Measurements from ENCODE around the gene AURKAIP1.
"Not testable (repeated sequence)": the region's sequence is repeated elsewhere in the genome, so short reads cannot be mapped to it uniquely, and the experiment has no call there.

Gene AURKAIP1

GRCh38 chr1:1411626-1412025 lies 36.6 kb upstream of the AURKAIP1 start:
- no peak overlapping the region for H3K4me3 ChIP-seq (replicated peaks; ENCODE audit: insufficient read depth, low read length)
- H3K27me3 ChIP-seq (ENCODE audit: insufficient read depth, poor library complexity, severe bottlenecking) = no peaks in the 10 kb centered on the region
- TF ChIP-seq POLR2AphosphoS5 (IDR thresholded peaks at IDR 0.05; ENCODE audit: low read depth) (0 out of 2 replicates have a peak, but pooled peaks have one; percentile 3), SPI1 (IDR thresholded peaks at IDR 0.05; ENCODE audit: borderline replicate concordance, low read depth) (no peak)
- DNase-seq (ENCODE audit: low read depth in 1 of 2, low spot score in 1 of 2) = no peak
- no peak overlapping the region for H3K27ac ChIP-seq (replicated peaks)

DNA sequence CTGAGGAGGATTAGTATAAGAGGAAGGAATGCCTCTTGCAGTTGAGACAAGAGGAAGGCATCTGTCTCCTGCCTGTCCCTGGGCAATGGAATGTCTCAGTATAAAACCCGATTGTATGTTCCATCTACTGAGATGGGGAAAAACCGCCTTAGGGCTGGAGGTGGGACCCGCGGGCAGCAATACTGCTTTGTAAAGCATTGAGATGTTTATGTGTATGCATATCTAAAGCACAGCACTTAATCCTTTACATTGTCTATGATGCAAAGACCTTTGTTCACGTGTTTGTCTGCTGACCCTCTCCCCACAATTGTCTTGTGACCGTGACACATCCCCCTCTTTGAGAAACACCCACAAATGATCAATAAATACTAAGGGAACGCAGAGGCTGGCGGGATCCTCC lies 35.2 kb upstream of the AURKAIP1 start:
- not testable (repeated sequence) for H3K4me3 ChIP-seq (replicated peaks; ENCODE audit: insufficient read depth, low read length); H3K27me3 ChIP-seq (ENCODE audit: insufficient read depth, poor library complexity, severe bottlenecking); H3K27ac ChIP-seq (replicated peaks); DNase-seq (ENCODE audit: low read depth in 1 of 2, low spot score in 1 of 2)
- 0 out of 2 replicates have a peak, but pooled peaks have one; percentile 2 for TF ChIP-seq POLR2AphosphoS5 (IDR thresholded peaks at IDR 0.05; ENCODE audit: low read depth)

- TF ChIP-seq GABPA (IDR thresholded peaks at IDR 0.05; ENCODE audit: low read depth) (no peak), SPI1 (IDR thresholded peaks at IDR 0.05; ENCODE audit: borderline replicate concordance, low read depth) (no peak), POLR2AphosphoS5 (IDR thresholded peaks at IDR 0.05; ENCODE audit: low read depth) (no peak), CTCF (IDR thresholded peaks at IDR 0.05; ENCODE audit: insufficient read depth, low read length) (no peak)
- TF ChIP-seq, protein P1, sequence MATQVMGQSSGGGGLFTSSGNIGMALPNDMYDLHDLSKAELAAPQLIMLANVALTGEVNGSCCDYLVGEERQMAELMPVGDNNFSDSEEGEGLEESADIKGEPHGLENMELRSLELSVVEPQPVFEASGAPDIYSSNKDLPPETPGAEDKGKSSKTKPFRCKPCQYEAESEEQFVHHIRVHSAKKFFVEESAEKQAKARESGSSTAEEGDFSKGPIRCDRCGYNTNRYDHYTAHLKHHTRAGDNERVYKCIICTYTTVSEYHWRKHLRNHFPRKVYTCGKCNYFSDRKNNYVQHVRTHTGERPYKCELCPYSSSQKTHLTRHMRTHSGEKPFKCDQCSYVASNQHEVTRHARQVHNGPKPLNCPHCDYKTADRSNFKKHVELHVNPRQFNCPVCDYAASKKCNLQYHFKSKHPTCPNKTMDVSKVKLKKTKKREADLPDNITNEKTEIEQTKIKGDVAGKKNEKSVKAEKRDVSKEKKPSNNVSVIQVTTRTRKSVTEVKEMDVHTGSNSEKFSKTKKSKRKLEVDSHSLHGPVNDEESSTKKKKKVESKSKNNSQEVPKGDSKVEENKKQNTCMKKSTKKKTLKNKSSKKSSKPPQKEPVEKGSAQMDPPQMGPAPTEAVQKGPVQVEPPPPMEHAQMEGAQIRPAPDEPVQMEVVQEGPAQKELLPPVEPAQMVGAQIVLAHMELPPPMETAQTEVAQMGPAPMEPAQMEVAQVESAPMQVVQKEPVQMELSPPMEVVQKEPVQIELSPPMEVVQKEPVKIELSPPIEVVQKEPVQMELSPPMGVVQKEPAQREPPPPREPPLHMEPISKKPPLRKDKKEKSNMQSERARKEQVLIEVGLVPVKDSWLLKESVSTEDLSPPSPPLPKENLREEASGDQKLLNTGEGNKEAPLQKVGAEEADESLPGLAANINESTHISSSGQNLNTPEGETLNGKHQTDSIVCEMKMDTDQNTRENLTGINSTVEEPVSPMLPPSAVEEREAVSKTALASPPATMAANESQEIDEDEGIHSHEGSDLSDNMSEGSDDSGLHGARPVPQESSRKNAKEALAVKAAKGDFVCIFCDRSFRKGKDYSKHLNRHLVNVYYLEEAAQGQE (IDR thresholded peaks at IDR 0.05; ENCODE audit: insufficient replicate concordance, low read depth) = no peak
- peak overlapping the region; percentile 84 for H3K27ac ChIP-seq (replicated peaks)
- no peak for DNase-seq (ENCODE audit: low read depth in 1 of 2, low spot score in 1 of 2)
- H3K4me3 ChIP-seq (replicated peaks; ENCODE audit: insufficient read depth, low read length) = peak overlapping the region; percentile 86
- no peaks in the 10 kb centered on the region for H3K27me3 ChIP-seq (ENCODE audit: insufficient read depth, poor library complexity, severe bottlenecking)
Measured at GRCh38 chr1:1407636-1408318, 32.8 kb upstream of the AURKAIP1 start.

GRCh38 chr1:1406821-1407635 lies 32.0 kb upstream of the AURKAIP1 start, which contains the start of gene MRPL20:
MRPL20 (minus strand) TSS chr1:1407293; CDS start chr1:1407217, 76 bp downstream.
- H3K4me3 ChIP-seq (replicated peaks; ENCODE audit: insufficient read depth, low read length) = peak within 1 kb of the TSS; percentile 86
- H3K27ac ChIP-seq (replicated peaks) = peak within 1 kb of the TSS; percentile 84
- TF ChIP-seq CTCF (IDR thresholded peaks at IDR 0.05; ENCODE audit: insufficient read depth, low read length) (no peak), POLR2AphosphoS5 (IDR thresholded peaks at IDR 0.05; ENCODE audit: low read depth) (peak; percentile 97), GABPA (IDR thresholded peaks at IDR 0.05; ENCODE audit: low read depth) (peak; percentile 99)
- TF ChIP-seq, protein P1 (IDR thresholded peaks at IDR 0.05; ENCODE audit: insufficient replicate concordance, low read depth) = peak; percentile 71

More at GRCh38 chr1:1406821-1407635, 32.0 kb upstream of the AURKAIP1 start, which contains the start of gene MRPL20:
- DNase-seq (ENCODE audit: low read depth in 1 of 2, low spot score in 1 of 2) = peak; percentile 91 to 96
- no peaks in the 10 kb centered on the region for H3K27me3 ChIP-seq (ENCODE audit: insufficient read depth, poor library complexity, severe bottlenecking)

All from HL-60 (cell line).